ENCODE data around the gene CMKLR1. TPM values are rescaled to one million over a fixed set of nuclear protein-coding genes. Genes with fewer than 3 reads are reported as not detected.

The CMKLR1 gene
- polyA plus RNA-seq, 3 donors, result 7.5 to 11.6 (median 7.9) TPM

GRCh38 chr12:108313606-108314351, 25.3 kb downstream of the CMKLR1 start:
- Mint-ChIP-seq H3K27me3 (ENCODE audit: low read depth in 3 of 3) (peaks cover 0 to 1% (median 1%) of the 10 kb centered on the region in 3 donors), H3K4me3 (peak overlapping the region; percentile 61 to 84), H3K27ac (peak overlapping the region; percentile 95 to 99 (median 97)), H3K4me1 (peaks cover 93% of the 10 kb centered on the region), H3K9me3 (peaks cover 0 to 3% (median 0%) of the 10 kb centered on the region in 7 donors), H3K36me3 (peaks cover 9% of the 10 kb centered on the region in 2 donors)
- Histone ChIP-seq H3K9me3 (replicated peaks in 1 of 2; ENCODE audit: control insufficient read depth in 1 of 2, insufficient read depth in 1 of 2, low read length in 2 of 2) (no peaks in the 10 kb centered on the region), H3K4me2 (replicated peaks; ENCODE audit: extremely low read depth, low read length, poor library complexity, severe bottlenecking) (peak overlapping the region; percentile 65), H3K36me3 (replicated peaks in 1 of 2; ENCODE audit: control insufficient read depth in 1 of 2, insufficient read depth in 2 of 2, low read length in 2 of 2) (no peaks in the 10 kb centered on the region), H2AFZ (ENCODE audit: insufficient read depth, low read depth, low read length, poor library complexity, severe bottlenecking) (peak overlapping the region; percentile 27), H3K4me3 (replicated peaks in 1 of 3; ENCODE audit: low read depth in 2 of 3, low read length in 3 of 3) (peak overlapping the region in 2 of 3 experiments; percentile 6 to 63), H3K4me1 (ENCODE audit: control insufficient read depth in 1 of 2, insufficient read depth in 2 of 2, low read length in 2 of 2) (peaks cover 96 to 98% of the 10 kb centered on the region in 2 donors), H3K79me2 (ENCODE audit: insufficient read depth, low read length) (no peaks in the 10 kb centered on the region), H4K20me1 (ENCODE audit: insufficient read depth, low read length) (no peaks in the 10 kb centered on the region), H3K9ac (ENCODE audit: insufficient read depth, low read length, poor library complexity, severe bottlenecking) (peak overlapping the region; percentile 58), H3K27me3 (ENCODE audit: control insufficient read depth in 2 of 2, insufficient read depth in 2 of 2, low read length in 2 of 2) (no peaks in the 10 kb centered on the region), H3K27ac (ENCODE audit: low read depth in 1 of 2, low read length in 2 of 2) (peak overlapping the region; percentile 86 to 96)
- 0% methylated on average over 2 of the region's 7 CpGs for WGBS (ENCODE audit: insufficient coverage)
- peak; percentile 89 to 96 (median 94) for DNase-seq
- TF ChIP-seq CTCF (IDR thresholded peaks at IDR 0.05), result no peak
- intact Hi-C loops (cut with micrococcal nuclease), result loop anchor here (2.0 to 10.0 kb wide), 3 partner anchors 21 to 311 kb away; no protein-coding TSS in a partner anchor

GRCh38 chr12:108313241-108313605, 25.9 kb downstream of the CMKLR1 start:
- peaks cover 9% of the 10 kb centered on the region in 2 donors for H3K36me3 Mint-ChIP-seq
- peaks cover 0 to 3% (median 0%) of the 10 kb centered on the region in 7 donors for H3K9me3 Mint-ChIP-seq
- Histone ChIP-seq H3K36me3 (replicated peaks in 1 of 2; ENCODE audit: control insufficient read depth in 1 of 2, insufficient read depth in 2 of 2, low read length in 2 of 2) (no peaks in the 10 kb centered on the region), H3K79me2 (ENCODE audit: insufficient read depth, low read length) (no peaks in the 10 kb centered on the region), H3K27me3 (ENCODE audit: control insufficient read depth in 2 of 2, insufficient read depth in 2 of 2, low read length in 2 of 2) (no peaks in the 10 kb centered on the region), H3K4me2 (replicated peaks; ENCODE audit: extremely low read depth, low read length, poor library complexity, severe bottlenecking) (peak overlapping the region; percentile 65), H3K4me1 (ENCODE audit: control insufficient read depth in 1 of 2, insufficient read depth in 2 of 2, low read length in 2 of 2) (peaks cover 91 to 93% of the 10 kb centered on the region in 2 donors), H4K20me1 (ENCODE audit: insufficient read depth, low read length) (no peaks in the 10 kb centered on the region), H3K27ac (ENCODE audit: low read depth in 1 of 2, low read length in 2 of 2) (peak overlapping the region; percentile 86 to 96), H3K9ac (ENCODE audit: insufficient read depth, low read length, poor library complexity, severe bottlenecking) (peak overlapping the region; percentile 38), H3K9me3 (replicated peaks in 1 of 2; ENCODE audit: control insufficient read depth in 1 of 2, insufficient read depth in 1 of 2, low read length in 2 of 2) (no peaks in the 10 kb centered on the region), H3K4me3 (replicated peaks in 1 of 3; ENCODE audit: low read depth in 2 of 3, low read length in 3 of 3) (peak overlapping the region in 1 of 3 experiments; percentile 63), H2AFZ (ENCODE audit: insufficient read depth, low read depth, low read length, poor library complexity, severe bottlenecking) (no peak overlapping the region)
- DNase-seq, result peak; percentile 37 to 78 (median 67)
- peaks cover 93% of the 10 kb centered on the region for H3K4me1 Mint-ChIP-seq
- WGBS (ENCODE audit: insufficient coverage), result 6% methylated on average over 2 of the region's 3 CpGs
- peak overlapping the region; percentile 95 to 99 (median 97) for H3K27ac Mint-ChIP-seq
- H3K27me3 Mint-ChIP-seq (ENCODE audit: low read depth in 3 of 3), result peaks cover 0 to 3% (median 1%) of the 10 kb centered on the region in 3 donors
- H3K4me3 Mint-ChIP-seq, result peak overlapping the region in 1 of 2 donors; percentile 84
- intact Hi-C loops (cut with micrococcal nuclease), result loop anchor here (2.0 to 10.0 kb wide), 3 partner anchors 22 to 312 kb away; no protein-coding TSS in a partner anchor
- TF ChIP-seq CTCF (IDR thresholded peaks at IDR 0.05), result no peak
